ENCODE results near the gene ARHGAP26.

The ARHGAP26 gene

DNA sequence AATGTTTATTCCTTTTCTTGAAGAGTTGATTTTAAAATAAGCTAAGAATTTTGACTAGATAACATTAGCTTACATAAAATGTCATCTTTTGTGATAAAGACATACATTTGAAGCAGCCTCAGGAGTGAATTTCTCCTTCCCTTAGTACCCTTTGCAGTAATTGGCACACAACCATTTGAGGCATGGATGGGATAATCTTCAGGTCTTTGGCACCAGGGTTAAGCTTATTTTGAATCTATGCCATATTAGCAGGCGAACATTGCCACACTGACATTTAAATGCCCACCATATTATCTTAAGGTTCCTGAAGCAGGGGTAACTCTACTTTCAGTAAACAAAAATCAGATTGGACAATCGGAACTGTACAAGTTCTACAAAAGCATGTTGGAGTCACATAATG lies 507.4 kb downstream of the ARHGAP26 start:
- Histone ChIP-seq H3K4me3 (no peak overlapping the region), H3K27ac (no peak overlapping the region)
- TF ChIP-seq, protein P1, sequence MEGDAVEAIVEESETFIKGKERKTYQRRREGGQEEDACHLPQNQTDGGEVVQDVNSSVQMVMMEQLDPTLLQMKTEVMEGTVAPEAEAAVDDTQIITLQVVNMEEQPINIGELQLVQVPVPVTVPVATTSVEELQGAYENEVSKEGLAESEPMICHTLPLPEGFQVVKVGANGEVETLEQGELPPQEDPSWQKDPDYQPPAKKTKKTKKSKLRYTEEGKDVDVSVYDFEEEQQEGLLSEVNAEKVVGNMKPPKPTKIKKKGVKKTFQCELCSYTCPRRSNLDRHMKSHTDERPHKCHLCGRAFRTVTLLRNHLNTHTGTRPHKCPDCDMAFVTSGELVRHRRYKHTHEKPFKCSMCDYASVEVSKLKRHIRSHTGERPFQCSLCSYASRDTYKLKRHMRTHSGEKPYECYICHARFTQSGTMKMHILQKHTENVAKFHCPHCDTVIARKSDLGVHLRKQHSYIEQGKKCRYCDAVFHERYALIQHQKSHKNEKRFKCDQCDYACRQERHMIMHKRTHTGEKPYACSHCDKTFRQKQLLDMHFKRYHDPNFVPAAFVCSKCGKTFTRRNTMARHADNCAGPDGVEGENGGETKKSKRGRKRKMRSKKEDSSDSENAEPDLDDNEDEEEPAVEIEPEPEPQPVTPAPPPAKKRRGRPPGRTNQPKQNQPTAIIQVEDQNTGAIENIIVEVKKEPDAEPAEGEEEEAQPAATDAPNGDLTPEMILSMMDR (IDR thresholded peaks at IDR 0.05): no peak
- DNase-seq (ENCODE audit: low spot score): no peak
